Measurements from ENCODE around the gene TESPA1. TPM values are rescaled to one million over a fixed set of nuclear protein-coding genes. Genes with fewer than 3 reads are reported as not detected.

Gene TESPA1
- total RNA-seq, 4 donors from 2014 or later, result 1.1 to 4.6 (median 2.6) TPM

DNA sequence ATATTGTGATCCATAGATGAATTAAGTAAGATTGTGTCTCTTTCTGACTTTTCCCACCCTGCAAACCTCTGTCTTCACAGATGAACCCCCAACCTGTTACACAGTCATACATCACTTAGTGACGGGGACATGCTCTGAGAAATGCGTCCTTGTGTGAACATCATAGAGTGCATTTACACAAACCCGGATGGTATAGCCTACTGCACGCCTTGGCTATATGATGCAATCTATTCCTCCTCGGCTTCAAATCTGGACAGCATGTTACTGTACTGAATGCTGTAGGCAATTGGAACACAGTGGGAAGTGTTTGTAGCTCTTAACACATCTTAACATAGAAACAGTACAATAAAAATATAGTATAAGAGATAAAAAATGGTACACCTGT, 7.4 kb upstream of the TESPA1 start:
- intact Hi-C loops (cut with DNase I), result loop anchor here (2.0 to 5.0 kb wide), 2 partner anchors 81 to 150 kb away; no protein-coding TSS in a partner anchor
- no peak overlapping the region for H3K27ac ChIP-seq (replicated peaks in 1 of 4)
- peak; percentile 10 for DNase-seq (ENCODE audit: extremely low spot score)
- WGBS, result 74% methylated on average over 5 of the region's 5 CpGs
- no peaks in the 10 kb centered on the region for H3K36me3 ChIP-seq
- H3K27me3 ChIP-seq, result no peaks in the 10 kb centered on the region
- no peaks in the 10 kb centered on the region for H3K9me3 ChIP-seq
- no peak for TF ChIP-seq POLR2AphosphoS5 (IDR thresholded peaks at IDR 0.05)
- no peak for TF ChIP-seq POLR2A (IDR thresholded peaks at IDR 0.05; ENCODE audit: low read depth)
- TF ChIP-seq CTCF (IDR thresholded peaks at IDR 0.05), result no peak
- no peak for TF ChIP-seq EP300 (IDR thresholded peaks at IDR 0.05)
- peaks cover 0 to 14% (median 12%) of the 10 kb centered on the region in 4 donors for H3K4me1 ChIP-seq
- H3K4me3 ChIP-seq, result no peak overlapping the region

GRCh38 chr12:54991161-54991990, 6.8 kb upstream of the TESPA1 start:
- no peaks in the 10 kb centered on the region for H3K36me3 ChIP-seq
- intact Hi-C loops (cut with DNase I), result loop anchor here (5.0 kb wide), 1 partner anchor 151 kb away; no protein-coding TSS in a partner anchor
- no peak for DNase-seq (ENCODE audit: extremely low spot score)
- WGBS, result 84% methylated on average over 9 of the region's 9 CpGs
- no peaks in the 10 kb centered on the region for H3K9me3 ChIP-seq
- no peak for TF ChIP-seq POLR2A (IDR thresholded peaks at IDR 0.05; ENCODE audit: low read depth)
- no peak for TF ChIP-seq CTCF (IDR thresholded peaks at IDR 0.05)
- no peak for TF ChIP-seq POLR2AphosphoS5 (IDR thresholded peaks at IDR 0.05)
- TF ChIP-seq EP300 (IDR thresholded peaks at IDR 0.05), result no peak
- no peaks in the 10 kb centered on the region for H3K27me3 ChIP-seq
- peaks cover 0 to 14% (median 12%) of the 10 kb centered on the region in 4 donors for H3K4me1 ChIP-seq
- no peak overlapping the region for H3K4me3 ChIP-seq
- H3K27ac ChIP-seq (replicated peaks in 1 of 4), result no peak overlapping the region

- Histone ChIP-seq H3K4me3 (no peak overlapping the region), H3K9me3 (no peaks in the 10 kb centered on the region), H3K36me3 (no peaks in the 10 kb centered on the region), H3K27me3 (no peaks in the 10 kb centered on the region), H3K4me1 (peaks cover 0 to 14% (median 12%) of the 10 kb centered on the region in 4 donors), H3K27ac (replicated peaks in 1 of 4) (no peak overlapping the region)
- TF ChIP-seq EP300 (IDR thresholded peaks at IDR 0.05), result no peak
- TF ChIP-seq POLR2AphosphoS5 (IDR thresholded peaks at IDR 0.05), result no peak
- no peak for TF ChIP-seq CTCF (IDR thresholded peaks at IDR 0.05)
- TF ChIP-seq POLR2A (IDR thresholded peaks at IDR 0.05; ENCODE audit: low read depth), result no peak
- intact Hi-C loops (cut with DNase I), result loop anchor here (5.0 kb wide), 1 partner anchor 152 kb away; no protein-coding TSS in a partner anchor
- WGBS, result 75% methylated on average over 1 of the region's 1 CpG
- DNase-seq (ENCODE audit: extremely low spot score), result no peak
Observed at GRCh38 chr12:54989829-54990228, 5.3 kb upstream of the TESPA1 start.

DNA sequence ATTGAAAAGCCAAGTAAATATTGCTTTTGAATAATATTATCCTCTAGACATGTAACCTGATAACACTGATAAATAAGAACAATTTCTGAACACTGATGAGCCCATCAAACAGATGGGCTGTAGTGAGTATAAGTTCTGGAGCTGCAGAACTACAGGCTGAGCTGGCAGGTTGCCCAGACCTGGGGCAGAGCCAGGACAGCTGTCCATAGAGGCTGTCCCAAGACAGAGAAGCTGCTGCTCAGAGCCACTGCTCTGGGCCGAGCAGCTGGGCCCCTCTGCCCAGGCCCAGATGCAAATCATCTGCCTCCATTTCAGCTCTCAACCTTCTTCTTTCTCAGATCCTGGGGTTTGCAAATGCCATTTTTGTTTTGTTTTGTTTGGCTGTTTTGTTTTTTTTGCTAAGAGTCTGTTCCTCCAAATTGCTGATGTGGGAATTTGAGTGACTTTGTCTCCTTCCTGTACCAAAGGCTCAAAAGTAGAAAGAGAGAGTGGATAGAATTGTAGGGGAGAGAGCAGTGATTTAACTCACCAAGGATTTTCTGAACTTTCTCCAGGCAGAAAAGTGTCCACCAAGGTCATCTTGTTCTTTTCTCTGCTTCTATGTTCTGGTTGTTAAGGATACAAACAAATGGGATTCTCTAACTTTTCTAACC, 4.0 kb upstream of the TESPA1 start:
- 18% methylated on average over 1 of the region's 1 CpG for WGBS
- intact Hi-C loops (cut with DNase I), result no loop called here
- Histone ChIP-seq H3K4me1 (peaks cover 0 to 14% (median 12%) of the 10 kb centered on the region in 4 donors), H3K9me3 (no peaks in the 10 kb centered on the region), H3K4me3 (no peak overlapping the region), H3K27me3 (no peaks in the 10 kb centered on the region), H3K27ac (replicated peaks in 1 of 4) (peak overlapping the region in 1 of 4 donors; percentile 16), H3K36me3 (no peaks in the 10 kb centered on the region)
- DNase-seq (ENCODE audit: extremely low spot score), result no peak
- TF ChIP-seq CTCF (IDR thresholded peaks at IDR 0.05), result no peak
- no peak for TF ChIP-seq EP300 (IDR thresholded peaks at IDR 0.05)
- no peak for TF ChIP-seq POLR2AphosphoS5 (IDR thresholded peaks at IDR 0.05)
- TF ChIP-seq POLR2A (IDR thresholded peaks at IDR 0.05; ENCODE audit: low read depth), result no peak

Data from esophagus muscularis mucosa (tissue), 4 donors.